ENCODE data around the gene SEMA5A.

SEMA5A gene

GRCh38 chr5:9365512-9365911 is 180.4 kb downstream of the SEMA5A start:
- Histone ChIP-seq H2AFZ (ENCODE audit: low read depth, low read length) (no peak overlapping the region), H2BK120ac (ENCODE audit: low read depth, low read length) (no peak overlapping the region), H4K91ac (ENCODE audit: low read length) (no peak overlapping the region), H2BK15ac (ENCODE audit: low read depth, poor library complexity, severe bottlenecking) (no peak overlapping the region), H4K8ac (ENCODE audit: low read length) (no peak overlapping the region), H3K27ac (ENCODE audit: low read length, poor library complexity, severe bottlenecking) (no peak overlapping the region), H3K27me3 (ENCODE audit: control insufficient read depth in 1 of 2, insufficient read depth in 1 of 2, low read length in 2 of 2) (no peaks in the 10 kb centered on the region), H3K23ac (ENCODE audit: low read length in 2 of 2) (no peak overlapping the region), H3K4ac (ENCODE audit: low read depth in 1 of 2, low read length in 2 of 2) (no peak overlapping the region), H3K9me3 (ENCODE audit: control insufficient read depth, low read length) (peaks cover 3% of the 10 kb centered on the region), H3K79me1 (replicated peaks; ENCODE audit: low read length, poor library complexity, severe bottlenecking) (peaks cover 17% of the 10 kb centered on the region), H2BK5ac (ENCODE audit: low read depth, low read length, poor library complexity, severe bottlenecking) (no peak overlapping the region), H3K4me3 (ENCODE audit: insufficient read depth in 1 of 2, low read depth in 1 of 2, low read length in 2 of 2) (no peak overlapping the region), H3K18ac (ENCODE audit: low read depth in 1 of 2, low read length in 2 of 2) (peak overlapping the region in 1 of 2 experiments; percentile 74), H3K4me1 (ENCODE audit: control insufficient read depth, insufficient read depth, low read depth, low read length) (peaks cover 2% of the 10 kb centered on the region), H3K14ac (ENCODE audit: low read length in 2 of 2) (no peak overlapping the region), H3K4me2 (ENCODE audit: low read length, poor library complexity, severe bottlenecking) (no peak overlapping the region), H2AK5ac (ENCODE audit: low read length, severe bottlenecking) (no peak overlapping the region), H3K9ac (ENCODE audit: low read length) (no peak overlapping the region), H2BK12ac (ENCODE audit: low read length in 2 of 2) (no peak overlapping the region), H3K36me3 (ENCODE audit: control insufficient read depth in 1 of 2, insufficient read depth in 2 of 2, low read depth in 1 of 2, low read length in 2 of 2) (no peaks in the 10 kb centered on the region)
- 59% methylated on average over 1 of the region's 1 CpG for WGBS
- DNase-seq: no peak

DNA sequence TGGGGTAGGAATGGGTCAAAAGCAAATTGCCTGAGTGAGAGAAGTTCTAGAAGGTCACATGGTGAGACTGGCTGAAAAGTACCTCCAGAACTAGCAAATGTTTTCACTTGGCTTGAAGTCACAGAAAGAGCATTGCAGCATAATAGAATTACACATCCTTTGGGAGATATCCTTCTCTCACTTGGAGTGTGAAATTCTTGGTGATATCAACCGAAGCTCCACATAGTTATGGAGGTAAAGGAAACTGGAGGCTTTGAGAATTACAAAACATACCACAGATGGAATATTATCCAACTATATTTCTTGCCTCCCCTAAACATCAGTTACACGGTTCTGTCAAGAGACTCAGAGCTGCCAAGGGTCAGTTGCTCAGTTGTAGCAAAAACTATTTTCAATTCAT is 182.4 kb downstream of the SEMA5A start:
- no peaks in the 10 kb centered on the region for H3K27me3 ChIP-seq (ENCODE audit: control insufficient read depth in 1 of 2, insufficient read depth in 1 of 2, low read length in 2 of 2)
- no peak overlapping the region for H2BK5ac ChIP-seq (ENCODE audit: low read depth, low read length, poor library complexity, severe bottlenecking)
- H3K4me3 ChIP-seq (ENCODE audit: insufficient read depth in 1 of 2, low read depth in 1 of 2, low read length in 2 of 2): no peak overlapping the region
- H3K4me2 ChIP-seq (ENCODE audit: low read length, poor library complexity, severe bottlenecking): no peak overlapping the region
- H3K14ac ChIP-seq (ENCODE audit: low read length in 2 of 2): no peak overlapping the region
- no peak overlapping the region for H3K9ac ChIP-seq (ENCODE audit: low read length)
- H2BK120ac ChIP-seq (ENCODE audit: low read depth, low read length): no peak overlapping the region
- H2BK15ac ChIP-seq (ENCODE audit: low read depth, poor library complexity, severe bottlenecking): no peak overlapping the region
- no peak overlapping the region for H2AFZ ChIP-seq (ENCODE audit: low read depth, low read length)
- no peak overlapping the region for H4K91ac ChIP-seq (ENCODE audit: low read length)
- no peak overlapping the region for H3K4ac ChIP-seq (ENCODE audit: low read depth in 1 of 2, low read length in 2 of 2)
- H3K18ac ChIP-seq (ENCODE audit: low read depth in 1 of 2, low read length in 2 of 2): peak overlapping the region in 1 of 2 experiments; percentile 64
- no peak overlapping the region for H4K8ac ChIP-seq (ENCODE audit: low read length)
- peaks cover 14% of the 10 kb centered on the region for H3K79me1 ChIP-seq (replicated peaks; ENCODE audit: low read length, poor library complexity, severe bottlenecking)
- no peaks in the 10 kb centered on the region for H3K9me3 ChIP-seq (ENCODE audit: control insufficient read depth, low read length)
- no peaks in the 10 kb centered on the region for H3K36me3 ChIP-seq (ENCODE audit: control insufficient read depth in 1 of 2, insufficient read depth in 2 of 2, low read depth in 1 of 2, low read length in 2 of 2)
- peak overlapping the region; percentile 35 for H2AK5ac ChIP-seq (ENCODE audit: low read length, severe bottlenecking)
- H3K27ac ChIP-seq (ENCODE audit: low read length, poor library complexity, severe bottlenecking): peak overlapping the region; percentile 11
- peaks cover 6% of the 10 kb centered on the region for H3K4me1 ChIP-seq (ENCODE audit: control insufficient read depth, insufficient read depth, low read depth, low read length)
- no peak for DNase-seq
- H2BK12ac ChIP-seq (ENCODE audit: low read length in 2 of 2): peak overlapping the region in 1 of 2 experiments; percentile 71
- H3K23ac ChIP-seq (ENCODE audit: low read length in 2 of 2): no peak overlapping the region
- WGBS: no CpG with 5 or more reads among the region's 2 CpGs

GRCh38 chr5:9363026-9363425 is 182.8 kb downstream of the SEMA5A start:
- 78% methylated on average over 1 of the region's 2 CpGs for WGBS
- Histone ChIP-seq H3K36me3 (ENCODE audit: control insufficient read depth in 1 of 2, insufficient read depth in 2 of 2, low read depth in 1 of 2, low read length in 2 of 2) (peaks cover 0 to 2% of the 10 kb centered on the region in 2 experiments), H3K4me3 (ENCODE audit: insufficient read depth in 1 of 2, low read depth in 1 of 2, low read length in 2 of 2) (no peak overlapping the region), H2BK5ac (ENCODE audit: low read depth, low read length, poor library complexity, severe bottlenecking) (no peak overlapping the region), H2AK5ac (ENCODE audit: low read length, severe bottlenecking) (peak overlapping the region; percentile 35), H2BK120ac (ENCODE audit: low read depth, low read length) (no peak overlapping the region), H3K79me1 (replicated peaks; ENCODE audit: low read length, poor library complexity, severe bottlenecking) (peaks cover 14% of the 10 kb centered on the region), H2BK12ac (ENCODE audit: low read length in 2 of 2) (peak overlapping the region in 1 of 2 experiments; percentile 71), H3K18ac (ENCODE audit: low read depth in 1 of 2, low read length in 2 of 2) (peak overlapping the region in 1 of 2 experiments; percentile 64), H2AFZ (ENCODE audit: low read depth, low read length) (no peak overlapping the region), H3K23ac (ENCODE audit: low read length in 2 of 2) (no peak overlapping the region), H4K91ac (ENCODE audit: low read length) (no peak overlapping the region), H3K27ac (ENCODE audit: low read length, poor library complexity, severe bottlenecking) (peak overlapping the region; percentile 11), H4K8ac (ENCODE audit: low read length) (no peak overlapping the region), H3K4ac (ENCODE audit: low read depth in 1 of 2, low read length in 2 of 2) (no peak overlapping the region), H3K27me3 (ENCODE audit: control insufficient read depth in 1 of 2, insufficient read depth in 1 of 2, low read length in 2 of 2) (no peaks in the 10 kb centered on the region), H3K4me1 (ENCODE audit: control insufficient read depth, insufficient read depth, low read depth, low read length) (peaks cover 10% of the 10 kb centered on the region), H3K14ac (ENCODE audit: low read length in 2 of 2) (no peak overlapping the region), H3K9ac (ENCODE audit: low read length) (no peak overlapping the region), H2BK15ac (ENCODE audit: low read depth, poor library complexity, severe bottlenecking) (no peak overlapping the region), H3K4me2 (ENCODE audit: low read length, poor library complexity, severe bottlenecking) (no peak overlapping the region), H3K9me3 (ENCODE audit: control insufficient read depth, low read length) (no peaks in the 10 kb centered on the region)
- DNase-seq: no peak

GRCh38 chr5:9362600-9362999 is 183.3 kb downstream of the SEMA5A start:
- no peak overlapping the region for H3K4me2 ChIP-seq (ENCODE audit: low read length, poor library complexity, severe bottlenecking)
- H2BK5ac ChIP-seq (ENCODE audit: low read depth, low read length, poor library complexity, severe bottlenecking): no peak overlapping the region
- no peak overlapping the region for H3K18ac ChIP-seq (ENCODE audit: low read depth in 1 of 2, low read length in 2 of 2)
- peaks cover 0 to 2% of the 10 kb centered on the region in 2 experiments for H3K36me3 ChIP-seq (ENCODE audit: control insufficient read depth in 1 of 2, insufficient read depth in 2 of 2, low read depth in 1 of 2, low read length in 2 of 2)
- H2BK12ac ChIP-seq (ENCODE audit: low read length in 2 of 2): no peak overlapping the region
- peaks cover 16% of the 10 kb centered on the region for H3K79me1 ChIP-seq (replicated peaks; ENCODE audit: low read length, poor library complexity, severe bottlenecking)
- H3K4me3 ChIP-seq (ENCODE audit: insufficient read depth in 1 of 2, low read depth in 1 of 2, low read length in 2 of 2): no peak overlapping the region
- H3K4ac ChIP-seq (ENCODE audit: low read depth in 1 of 2, low read length in 2 of 2): no peak overlapping the region
- no peak overlapping the region for H2BK15ac ChIP-seq (ENCODE audit: low read depth, poor library complexity, severe bottlenecking)
- peaks cover 11% of the 10 kb centered on the region for H3K4me1 ChIP-seq (ENCODE audit: control insufficient read depth, insufficient read depth, low read depth, low read length)
- no peak overlapping the region for H3K27ac ChIP-seq (ENCODE audit: low read length, poor library complexity, severe bottlenecking)
- H3K9ac ChIP-seq (ENCODE audit: low read length): no peak overlapping the region
- no peaks in the 10 kb centered on the region for H3K9me3 ChIP-seq (ENCODE audit: control insufficient read depth, low read length)
- no peak overlapping the region for H2AFZ ChIP-seq (ENCODE audit: low read depth, low read length)
- no peak overlapping the region for H4K91ac ChIP-seq (ENCODE audit: low read length)
- no CpG with 5 or more reads among the region's 3 CpGs for WGBS
- H3K14ac ChIP-seq (ENCODE audit: low read length in 2 of 2): no peak overlapping the region
- H2BK120ac ChIP-seq (ENCODE audit: low read depth, low read length): no peak overlapping the region
- no peak overlapping the region for H4K8ac ChIP-seq (ENCODE audit: low read length)
- no peak overlapping the region for H3K23ac ChIP-seq (ENCODE audit: low read length in 2 of 2)
- no peak overlapping the region for H2AK5ac ChIP-seq (ENCODE audit: low read length, severe bottlenecking)
- no peak for DNase-seq
- no peaks in the 10 kb centered on the region for H3K27me3 ChIP-seq (ENCODE audit: control insufficient read depth in 1 of 2, insufficient read depth in 1 of 2, low read length in 2 of 2)

All from mesenchymal stem cell (in vitro differentiated cells and primary cell).